HFF-Myc (cell line): ENCODE data around the gene FOXP1.

ENCODE experiments used
- DNase-seq: peaks from one replicate; pipeline ENCODE4 v3.0.0-alpha.2; 2011; ENCODE audit warnings: low read depth; ENCODE audit errors: extremely low read depth
- H3K4me3 ChIP-seq: replicated peaks from 2 replicates; pipeline ENCODE4 v1.5.1; 2011; ENCODE audit warnings: low read depth, mild to moderate bottlenecking, control low read depth, low read length
- TF ChIP-seq, protein P1 (sequence below): IDR thresholded peaks from 2 replicates; pipeline ENCODE4 v1.5.1; 2012; ENCODE audit warnings: mild to moderate bottlenecking, low read depth, low read length, control low read depth; ENCODE audit errors: missing control alignments

Gene FOXP1

DNA sequence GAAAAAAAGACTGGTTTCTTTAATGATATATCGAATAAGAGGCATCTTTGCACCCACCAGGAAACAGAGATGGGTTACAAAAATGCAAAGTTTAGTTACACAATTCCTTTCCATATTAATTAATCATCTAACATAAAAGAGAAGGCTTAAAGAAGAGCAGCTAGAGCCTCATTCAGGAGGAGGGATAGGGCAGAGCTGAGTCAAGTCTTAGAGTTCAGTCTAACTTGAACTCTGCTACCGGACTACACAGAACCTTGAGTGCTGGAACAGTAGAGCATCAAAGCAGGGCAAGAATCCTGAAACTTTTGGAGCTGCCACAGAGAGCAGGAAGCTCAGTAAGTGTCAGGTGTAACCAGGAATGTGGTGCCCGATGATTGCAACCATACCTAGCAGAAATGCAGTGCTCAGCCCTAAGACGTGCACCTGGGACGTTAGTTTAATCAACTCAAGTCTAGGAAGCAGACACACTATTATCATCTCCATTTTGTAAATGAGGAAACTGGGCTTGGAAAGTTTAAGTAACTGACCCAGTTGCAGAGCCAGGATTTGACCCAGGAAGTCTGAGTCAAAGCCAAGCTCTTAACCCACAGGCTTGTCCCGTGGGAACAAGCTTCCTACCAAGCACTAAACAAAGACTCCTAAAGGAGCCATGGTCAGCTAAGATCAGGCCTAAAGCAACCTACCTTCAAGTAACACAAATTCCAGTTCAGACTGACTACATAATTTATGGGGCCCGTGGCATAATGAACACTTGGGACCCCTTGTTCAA lies 187.4 kb downstream of the FOXP1 start:
- TF ChIP-seq, protein P1, sequence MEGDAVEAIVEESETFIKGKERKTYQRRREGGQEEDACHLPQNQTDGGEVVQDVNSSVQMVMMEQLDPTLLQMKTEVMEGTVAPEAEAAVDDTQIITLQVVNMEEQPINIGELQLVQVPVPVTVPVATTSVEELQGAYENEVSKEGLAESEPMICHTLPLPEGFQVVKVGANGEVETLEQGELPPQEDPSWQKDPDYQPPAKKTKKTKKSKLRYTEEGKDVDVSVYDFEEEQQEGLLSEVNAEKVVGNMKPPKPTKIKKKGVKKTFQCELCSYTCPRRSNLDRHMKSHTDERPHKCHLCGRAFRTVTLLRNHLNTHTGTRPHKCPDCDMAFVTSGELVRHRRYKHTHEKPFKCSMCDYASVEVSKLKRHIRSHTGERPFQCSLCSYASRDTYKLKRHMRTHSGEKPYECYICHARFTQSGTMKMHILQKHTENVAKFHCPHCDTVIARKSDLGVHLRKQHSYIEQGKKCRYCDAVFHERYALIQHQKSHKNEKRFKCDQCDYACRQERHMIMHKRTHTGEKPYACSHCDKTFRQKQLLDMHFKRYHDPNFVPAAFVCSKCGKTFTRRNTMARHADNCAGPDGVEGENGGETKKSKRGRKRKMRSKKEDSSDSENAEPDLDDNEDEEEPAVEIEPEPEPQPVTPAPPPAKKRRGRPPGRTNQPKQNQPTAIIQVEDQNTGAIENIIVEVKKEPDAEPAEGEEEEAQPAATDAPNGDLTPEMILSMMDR, result no peak
- H3K4me3 ChIP-seq, result no peak overlapping the region
- no peak for DNase-seq

DNA sequence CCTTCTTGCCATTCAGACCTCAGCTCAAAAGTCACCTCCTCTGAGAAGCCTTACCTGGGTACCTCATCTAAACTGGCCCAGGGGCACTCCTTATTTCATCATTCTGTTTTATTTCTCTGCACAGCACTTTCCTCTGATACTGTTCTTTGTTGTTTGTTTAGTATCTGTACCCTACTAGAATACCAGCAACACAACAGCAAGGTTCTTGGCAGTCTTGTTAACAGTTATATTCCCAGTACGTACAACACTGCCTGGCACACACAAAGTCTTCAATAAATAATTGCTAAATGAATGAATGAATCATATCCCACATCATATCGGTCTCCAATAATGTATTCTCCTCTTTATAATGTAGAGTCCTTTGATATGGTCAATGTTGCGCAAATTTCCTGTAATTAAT lies 188.1 kb downstream of the FOXP1 start:
- no peak for DNase-seq
- TF ChIP-seq, protein P1, result no peak
- no peak overlapping the region for H3K4me3 ChIP-seq

DNA sequence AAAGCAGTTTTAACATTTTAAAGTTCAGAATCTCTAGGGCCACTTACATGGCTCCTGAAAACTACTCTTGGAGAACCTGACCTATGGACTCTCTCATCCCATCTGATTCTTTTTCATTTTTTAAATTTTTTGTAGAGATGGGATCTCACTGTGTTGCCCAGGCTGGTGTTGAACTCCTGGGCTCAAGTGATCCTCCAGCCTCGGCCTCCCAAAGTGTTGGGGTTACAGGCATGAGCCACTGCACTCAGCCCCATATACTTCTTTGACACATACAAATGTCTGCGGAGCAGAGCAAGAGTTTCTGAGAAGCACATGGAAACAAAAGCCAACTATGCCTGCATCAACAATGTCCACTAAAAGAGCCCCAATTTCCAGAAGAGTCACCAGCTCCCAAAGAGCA lies 189.8 kb downstream of the FOXP1 start:
- DNase-seq, result no peak
- TF ChIP-seq, protein P1, result no peak
- no peak overlapping the region for H3K4me3 ChIP-seq

DNA sequence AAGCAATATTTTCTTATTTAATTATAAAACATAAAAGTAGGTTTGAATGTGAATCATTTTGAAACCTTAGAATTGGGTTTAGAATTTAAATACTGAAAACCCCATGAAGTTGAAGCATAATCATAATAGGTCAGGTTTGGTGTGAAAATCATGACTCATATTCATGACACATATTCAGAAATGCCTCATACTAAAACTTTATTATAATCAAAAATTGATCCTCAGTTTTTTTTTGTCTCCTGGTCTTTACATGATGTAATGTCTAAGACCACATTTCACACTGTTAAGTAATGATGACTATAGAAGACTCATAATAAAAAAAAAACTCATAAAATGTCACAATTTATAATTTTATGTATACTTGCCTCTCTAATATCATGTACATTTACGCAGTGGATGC lies 190.4 kb downstream of the FOXP1 start:
- TF ChIP-seq, protein P1, result no peak
- no peak overlapping the region for H3K4me3 ChIP-seq
- DNase-seq, result no peak

DNA sequence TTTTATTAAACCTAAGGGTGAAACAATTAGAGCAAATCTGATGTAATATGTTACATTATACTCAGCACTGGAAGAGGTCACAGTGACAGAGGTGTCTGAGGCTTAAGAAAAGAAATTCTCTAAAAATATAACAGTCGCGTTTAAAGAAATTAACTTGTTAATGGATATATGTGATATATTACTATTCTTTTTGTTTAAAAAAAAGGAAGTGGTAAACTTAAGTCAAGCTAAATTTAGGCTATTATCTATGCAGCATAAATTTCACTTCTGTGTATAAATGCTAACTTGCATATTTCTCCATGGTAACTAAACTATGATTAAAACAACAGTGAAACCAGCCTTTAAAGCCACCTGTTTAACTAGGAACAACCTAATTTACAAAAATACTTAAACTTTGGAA lies 191.3 kb downstream of the FOXP1 start:
- H3K4me3 ChIP-seq, result no peak overlapping the region
- TF ChIP-seq, protein P1, result no peak
- DNase-seq, result no peak

DNA sequence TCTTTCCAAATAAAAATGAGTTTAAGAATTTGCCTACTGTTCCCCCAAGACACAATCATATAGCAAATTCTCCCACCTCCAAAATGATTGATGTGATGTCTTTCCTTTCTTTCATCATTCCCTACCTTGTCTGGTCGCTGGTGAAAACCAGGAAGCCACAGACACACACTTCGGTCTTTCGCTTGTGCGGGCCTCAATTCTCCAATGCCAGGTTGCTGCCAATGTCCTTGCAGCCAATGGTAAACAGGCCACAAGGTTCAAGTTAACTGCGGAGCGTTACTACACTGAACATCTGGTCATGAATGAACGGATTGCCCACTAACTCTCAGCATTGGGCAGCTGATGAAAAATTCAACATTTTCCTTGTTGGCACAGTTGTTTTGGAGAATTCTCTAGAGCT lies 192.2 kb downstream of the FOXP1 start:
- DNase-seq, result no peak
- TF ChIP-seq, protein P1, result no peak
- no peak overlapping the region for H3K4me3 ChIP-seq
